Neuron (in vitro differentiated cells): ENCODE measurements around the gene DUS2.
"Not testable (repeated sequence)": the region's sequence is repeated elsewhere in the genome, so short reads cannot be mapped to it uniquely, and the experiment has no call there.

Experiments used
- H2AFZ ChIP-seq: one replicate; pipeline ENCODE4 v1.6.1; 2013; ENCODE audit warnings: low read depth, mild to moderate bottlenecking, inconsistent platforms, low read length, moderate library complexity
- H3K27me3 ChIP-seq: one replicate; pipeline ENCODE4 v1.6.1; 2013; ENCODE audit warnings: low read length; ENCODE audit not compliant: insufficient read depth
- H3K36me3 ChIP-seq: one replicate; pipeline ENCODE4 v1.6.1; 2013; ENCODE audit warnings: low read length; ENCODE audit not compliant: insufficient read depth
- H3K4me1 ChIP-seq: one replicate; pipeline ENCODE4 v1.6.1; 2013; ENCODE audit warnings: low read length; ENCODE audit not compliant: insufficient read depth
- H3K4me3 ChIP-seq: 2 replicates; pipeline ENCODE4 v1.5.1; 2013; ENCODE audit warnings: mild to moderate bottlenecking, low read length, moderate library complexity
- H3K9me3 ChIP-seq: one replicate; pipeline ENCODE4 v1.6.1; 2013; ENCODE audit warnings: low read length

DUS2 gene

DNA sequence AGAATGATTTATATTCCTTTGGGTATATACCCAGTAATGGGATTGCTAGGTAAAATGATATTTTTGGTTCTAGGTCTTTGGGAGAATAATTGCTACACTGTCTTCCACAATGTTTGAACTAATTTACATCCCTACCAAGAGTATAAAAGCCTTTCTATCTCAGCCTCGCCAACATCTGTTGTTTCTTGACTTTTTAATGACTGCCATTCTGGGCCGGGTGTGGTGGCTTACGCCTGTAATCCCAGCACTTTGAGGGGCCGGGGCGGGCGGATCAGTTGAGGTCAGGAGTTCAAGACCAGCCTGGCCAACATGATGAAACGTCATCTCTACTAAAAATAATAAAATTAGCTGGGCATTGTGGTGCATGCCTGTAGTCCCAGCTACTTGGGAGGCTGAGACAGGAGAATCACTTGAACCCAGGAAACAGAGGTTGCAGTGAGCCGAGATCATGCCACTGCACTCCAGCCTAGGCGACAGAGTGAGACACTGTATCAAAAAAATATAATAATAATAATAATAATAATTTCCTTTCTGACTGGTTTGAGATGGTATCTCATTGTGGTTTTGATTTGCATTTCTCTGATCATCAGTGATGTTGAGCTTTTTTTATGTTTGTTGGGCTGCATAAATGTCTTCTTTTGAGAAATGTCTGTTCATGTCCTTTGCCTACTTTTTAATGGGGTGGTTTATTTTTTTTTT is 84.3 kb downstream of the DUS2 start:
- not testable (repeated sequence) for H3K36me3 ChIP-seq, H3K9me3 ChIP-seq

DNA sequence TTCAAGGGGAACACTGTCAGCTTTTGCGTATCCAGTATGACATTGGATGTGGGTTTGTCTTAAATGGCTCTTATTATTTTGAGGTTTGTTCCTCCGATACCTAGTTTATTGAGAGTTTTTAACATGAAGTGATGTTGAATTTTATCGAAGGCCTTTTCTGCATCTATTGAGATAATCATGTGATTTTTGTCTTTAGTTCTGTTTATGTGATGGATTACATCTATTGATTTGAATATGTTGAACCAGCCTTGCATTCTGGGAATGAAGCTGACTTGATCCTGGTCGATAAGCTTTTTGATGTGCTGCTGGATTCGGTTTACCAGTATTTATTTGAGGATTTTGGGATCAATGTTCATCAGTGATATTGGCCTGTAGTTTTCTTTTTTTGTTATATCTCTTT is 86.1 kb downstream of the DUS2 start:
- H3K4me3 ChIP-seq, H3K27me3 ChIP-seq, H2AFZ ChIP-seq, H3K4me1 ChIP-seq, H3K36me3 ChIP-seq: not testable (repeated sequence)
- H3K9me3 ChIP-seq = peaks cover 15% of the 10 kb centered on the region

More for the DNA sequence above, 84.3 kb downstream of the DUS2 start:
- H3K4me3 ChIP-seq, H3K27me3 ChIP-seq, H3K4me1 ChIP-seq, H2AFZ ChIP-seq: not testable (repeated sequence)

DNA sequence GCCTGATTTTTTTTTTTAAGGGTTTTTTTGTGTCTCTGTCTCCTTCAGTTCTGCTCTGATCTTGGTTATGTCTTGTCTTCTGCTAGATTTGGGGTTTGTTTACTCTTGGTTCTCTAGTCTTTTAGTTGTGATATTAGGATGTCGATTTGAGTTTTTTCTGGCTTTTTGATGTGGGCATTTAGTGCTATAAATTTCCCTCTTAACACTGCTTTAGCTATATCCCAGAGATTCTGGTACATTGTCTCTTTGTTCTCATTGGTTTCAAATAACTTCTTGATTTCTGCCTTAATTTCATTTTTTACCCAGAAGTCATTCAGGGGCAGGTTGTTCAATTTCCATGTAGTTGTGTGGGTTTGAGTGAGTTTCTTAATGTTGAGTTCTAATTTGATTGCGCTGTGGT is 87.5 kb downstream of the DUS2 start:
- not testable (repeated sequence) for H2AFZ ChIP-seq, H3K36me3 ChIP-seq, H3K27me3 ChIP-seq, H3K4me3 ChIP-seq, H3K4me1 ChIP-seq
- peaks cover 15% of the 10 kb centered on the region for H3K9me3 ChIP-seq

DNA sequence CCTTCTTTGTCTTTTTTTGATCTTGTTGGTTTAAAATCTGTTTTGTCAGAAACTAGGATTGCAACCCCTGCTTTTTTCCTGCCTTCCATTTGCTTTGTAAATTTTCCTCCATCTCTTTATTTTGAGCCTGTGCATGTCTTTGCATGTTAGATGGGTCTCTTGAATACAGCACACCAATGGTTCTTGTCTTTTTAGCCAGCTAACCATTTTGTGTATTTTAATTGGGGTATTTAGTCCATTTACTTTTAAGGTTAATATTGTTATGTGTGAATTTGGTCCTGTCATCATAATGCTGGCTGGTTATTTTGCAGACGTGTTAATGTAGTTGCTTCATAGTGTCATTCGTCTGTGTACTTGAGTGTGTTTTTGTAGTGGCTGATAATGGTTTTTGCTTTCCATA is 88.3 kb downstream of the DUS2 start:
- Histone ChIP-seq H3K4me3 (no peak overlapping the region), H3K36me3 (no peaks in the 10 kb centered on the region), H3K27me3 (no peaks in the 10 kb centered on the region), H3K9me3 (peaks cover 15% of the 10 kb centered on the region), H3K4me1 (no peaks in the 10 kb centered on the region), H2AFZ (no peak overlapping the region)

DNA sequence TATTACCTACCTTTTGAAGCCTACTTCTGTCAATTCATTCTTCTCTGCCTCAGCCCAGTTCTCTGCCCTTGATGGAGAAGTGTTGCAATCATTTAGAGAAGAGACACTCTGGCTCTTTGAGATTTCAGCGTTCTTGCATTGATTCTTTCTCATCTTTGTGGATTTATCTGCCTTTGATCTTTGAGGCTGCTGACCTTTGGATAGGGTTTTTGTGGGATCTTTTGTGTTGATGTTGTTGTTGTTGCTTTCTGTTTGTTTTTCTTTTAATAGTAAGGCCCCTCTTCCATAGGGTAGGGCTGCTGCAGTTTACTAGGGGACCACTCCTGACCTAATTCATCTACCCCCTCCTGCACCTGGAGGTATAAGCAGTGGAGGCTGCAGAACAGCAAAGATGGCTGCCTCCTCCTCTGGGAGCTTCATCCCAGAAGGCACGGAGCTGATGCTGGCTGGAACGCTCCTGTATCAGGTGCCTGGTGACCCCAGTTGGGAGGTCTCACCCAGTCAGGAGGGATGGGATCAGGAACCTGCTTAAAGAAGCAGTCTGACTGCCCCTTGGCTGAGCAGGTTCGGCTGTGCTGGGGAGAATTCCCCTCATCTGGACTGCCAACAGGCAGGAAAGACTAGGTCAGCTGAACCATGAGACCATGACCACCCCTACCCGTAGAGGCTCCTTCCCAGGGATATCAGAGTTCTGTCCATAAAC is 90.1 kb downstream of the DUS2 start:
- Histone ChIP-seq H2AFZ (no peak overlapping the region), H3K4me3 (no peak overlapping the region), H3K27me3 (no peaks in the 10 kb centered on the region), H3K36me3 (no peaks in the 10 kb centered on the region), H3K4me1 (no peaks in the 10 kb centered on the region), H3K9me3 (peaks cover 15% of the 10 kb centered on the region)

DNA sequence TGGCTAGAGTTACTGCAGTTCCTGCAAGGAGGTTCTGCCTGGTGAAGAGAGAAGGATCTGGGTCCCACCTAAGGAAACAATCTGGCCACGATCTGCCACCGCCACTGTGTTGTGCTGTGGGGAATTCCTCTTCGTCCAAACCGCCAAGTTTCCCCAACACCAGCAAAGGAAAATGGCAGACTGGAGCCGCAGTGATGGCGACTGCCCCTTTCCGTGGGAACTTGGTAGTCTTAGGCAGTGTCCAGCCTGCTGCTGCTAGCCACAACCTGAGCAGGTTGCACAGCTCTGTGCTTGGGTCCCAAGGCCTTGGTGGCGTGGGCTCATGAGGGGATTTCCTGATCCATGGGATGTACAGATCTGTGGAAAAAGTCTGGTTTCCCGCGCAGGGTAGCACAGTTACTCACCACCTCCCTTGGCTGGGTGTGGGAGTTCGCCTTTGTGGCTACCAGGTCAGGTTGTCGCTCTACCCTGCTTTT is 90.7 kb downstream of the DUS2 start:
- Histone ChIP-seq H2AFZ (no peak overlapping the region), H3K36me3 (no peaks in the 10 kb centered on the region), H3K27me3 (no peaks in the 10 kb centered on the region), H3K4me1 (no peaks in the 10 kb centered on the region), H3K9me3 (peaks cover 15% of the 10 kb centered on the region), H3K4me3 (no peak overlapping the region)

DNA sequence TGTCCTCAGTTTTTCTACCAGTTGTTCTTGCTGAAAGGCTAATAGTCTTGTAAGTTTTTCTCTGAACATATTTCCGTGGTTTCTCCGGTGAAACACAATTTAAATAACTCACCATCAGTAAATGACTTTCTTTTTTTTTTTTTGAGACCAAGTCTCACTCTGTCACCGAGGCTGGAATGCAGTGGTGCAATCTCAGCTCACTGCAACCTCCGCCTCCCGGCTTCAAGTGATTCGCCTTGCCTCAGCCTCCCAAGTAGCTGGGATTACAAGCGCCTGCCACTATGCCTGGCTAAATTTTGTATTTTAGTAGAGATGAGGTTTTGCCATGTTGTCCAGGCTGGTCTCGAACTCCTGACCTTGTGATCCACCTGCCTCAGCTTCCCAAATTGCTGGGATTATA is 91.9 kb downstream of the DUS2 start:
- not testable (repeated sequence) for H3K4me3 ChIP-seq, H3K4me1 ChIP-seq, H2AFZ ChIP-seq, H3K27me3 ChIP-seq, H3K36me3 ChIP-seq
- peaks cover 15% of the 10 kb centered on the region for H3K9me3 ChIP-seq

DNA sequence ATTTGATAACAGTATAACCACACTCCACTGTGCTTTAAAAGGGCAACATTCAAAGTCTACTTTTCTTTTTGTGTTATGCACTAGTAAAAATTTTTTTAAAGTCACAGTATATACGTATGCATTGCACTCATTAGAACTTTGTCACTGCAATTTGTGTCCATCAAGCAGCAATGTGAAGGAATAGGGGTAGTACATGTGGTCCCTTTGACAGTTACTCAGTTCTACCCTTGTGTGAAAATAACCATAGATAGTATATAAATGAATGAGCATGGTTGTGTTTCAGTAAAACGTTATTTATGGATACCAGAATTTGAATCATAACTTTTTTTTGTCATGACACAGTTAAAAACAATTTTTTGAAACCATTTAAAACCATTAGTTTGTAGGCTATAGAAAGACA is 92.8 kb downstream of the DUS2 start:
- H3K27me3 ChIP-seq = no peaks in the 10 kb centered on the region
- no peak overlapping the region for H2AFZ ChIP-seq
- peaks cover 15% of the 10 kb centered on the region for H3K9me3 ChIP-seq
- H3K4me3 ChIP-seq = no peak overlapping the region
- no peaks in the 10 kb centered on the region for H3K4me1 ChIP-seq
- peaks cover 2% of the 10 kb centered on the region for H3K36me3 ChIP-seq

DNA sequence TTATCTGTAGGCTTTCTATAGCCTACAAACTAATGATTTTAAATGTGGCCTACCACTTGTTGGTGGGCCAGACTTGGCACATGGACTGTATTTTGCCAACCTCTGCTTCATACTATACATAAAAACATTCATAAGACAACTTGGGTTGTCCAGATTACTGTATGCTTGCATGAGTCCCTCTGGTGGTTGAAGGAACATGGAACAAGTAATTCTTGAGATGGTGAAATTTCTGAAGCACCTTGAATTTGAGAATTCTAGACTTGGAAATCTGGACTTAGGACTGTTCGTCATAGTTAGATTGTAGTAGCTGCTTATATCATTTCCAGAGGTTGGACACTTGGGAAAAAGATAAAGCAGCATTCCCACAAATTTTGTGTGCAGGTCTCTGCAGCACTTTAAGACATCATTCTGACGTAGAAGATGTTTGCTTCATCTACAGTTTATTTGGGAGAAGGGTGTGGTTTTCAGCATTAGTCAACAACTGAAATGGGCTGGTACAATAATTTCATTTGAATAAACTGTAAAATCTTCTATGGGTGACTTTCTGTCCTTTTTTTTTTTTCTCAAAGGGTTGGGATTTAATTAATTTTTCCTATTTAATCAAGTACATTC is 93.3 kb downstream of the DUS2 start:
- Histone ChIP-seq H3K9me3 (peaks cover 15% of the 10 kb centered on the region), H2AFZ (no peak overlapping the region), H3K27me3 (no peaks in the 10 kb centered on the region), H3K4me1 (no peaks in the 10 kb centered on the region), H3K36me3 (peaks cover 2% of the 10 kb centered on the region), H3K4me3 (no peak overlapping the region)

DNA sequence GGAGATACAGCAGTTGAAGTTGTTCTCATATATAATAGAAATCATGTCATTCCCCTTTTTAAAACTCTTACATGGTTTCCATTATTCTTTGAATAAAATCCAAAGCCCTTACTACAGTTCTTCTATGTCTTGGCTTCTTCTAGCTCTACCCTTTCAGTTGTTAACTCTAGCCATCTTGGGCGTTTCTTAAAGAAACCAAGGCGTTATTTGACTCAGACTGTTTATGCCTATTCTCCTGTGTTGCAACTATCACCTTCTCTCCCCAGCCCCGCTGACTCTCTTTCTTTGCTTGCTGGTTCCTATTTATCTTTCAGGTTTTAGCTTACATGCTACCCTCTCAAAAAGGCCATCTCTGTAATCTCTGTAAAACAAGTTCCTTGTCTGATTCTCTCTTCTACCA is 94.8 kb downstream of the DUS2 start:
- H2AFZ ChIP-seq = no peak overlapping the region
- no peaks in the 10 kb centered on the region for H3K4me1 ChIP-seq
- peaks cover 2% of the 10 kb centered on the region for H3K36me3 ChIP-seq
- no peaks in the 10 kb centered on the region for H3K27me3 ChIP-seq
- peaks cover 9% of the 10 kb centered on the region for H3K9me3 ChIP-seq
- no peak overlapping the region for H3K4me3 ChIP-seq

DNA sequence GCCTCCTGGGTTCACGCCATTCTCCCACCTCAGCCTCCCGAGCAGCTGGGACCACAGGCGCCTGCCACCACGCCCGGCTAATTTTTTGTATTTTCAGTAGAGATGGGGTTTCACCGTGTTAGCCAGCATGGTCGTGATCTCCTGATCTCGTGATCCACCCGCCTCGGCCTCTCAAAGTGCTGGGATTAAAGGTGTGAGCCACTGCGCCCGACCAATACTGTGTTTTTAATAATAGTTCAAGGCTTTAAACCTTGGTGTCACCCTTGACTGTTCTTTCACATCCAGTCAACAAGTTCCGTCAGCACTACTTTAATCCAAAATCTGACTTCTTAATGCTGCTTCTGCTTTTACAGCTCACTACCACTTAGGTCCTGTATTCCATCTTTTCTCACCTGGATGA is 95.9 kb downstream of the DUS2 start:
- H3K27me3 ChIP-seq, H3K9me3 ChIP-seq: not testable (repeated sequence)

DNA sequence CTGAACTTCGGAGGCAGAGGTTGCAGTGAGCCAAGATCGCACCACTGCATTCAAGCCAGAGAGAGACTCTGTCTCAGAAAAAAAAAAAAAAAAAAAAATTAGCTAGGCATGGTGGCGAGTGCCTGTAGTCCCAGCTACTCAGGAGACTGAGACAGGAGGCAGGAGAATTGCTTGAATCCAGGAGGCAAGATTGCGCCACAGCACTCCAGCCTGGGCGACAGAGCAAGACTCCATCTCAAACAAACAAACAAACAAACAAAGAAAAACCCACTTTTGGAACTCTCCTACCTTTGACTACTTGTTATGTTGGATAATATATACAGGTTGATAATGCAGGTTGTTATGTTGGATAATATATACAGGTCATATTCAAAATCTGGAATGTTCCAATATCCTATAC is 97.4 kb downstream of the DUS2 start:
- not testable (repeated sequence) for H3K36me3 ChIP-seq, H2AFZ ChIP-seq, H3K9me3 ChIP-seq, H3K4me3 ChIP-seq, H3K4me1 ChIP-seq, H3K27me3 ChIP-seq

More for the DNA sequence above, 95.9 kb downstream of the DUS2 start:
- not testable (repeated sequence) for H3K4me3 ChIP-seq, H2AFZ ChIP-seq, H3K36me3 ChIP-seq, H3K4me1 ChIP-seq

DNA sequence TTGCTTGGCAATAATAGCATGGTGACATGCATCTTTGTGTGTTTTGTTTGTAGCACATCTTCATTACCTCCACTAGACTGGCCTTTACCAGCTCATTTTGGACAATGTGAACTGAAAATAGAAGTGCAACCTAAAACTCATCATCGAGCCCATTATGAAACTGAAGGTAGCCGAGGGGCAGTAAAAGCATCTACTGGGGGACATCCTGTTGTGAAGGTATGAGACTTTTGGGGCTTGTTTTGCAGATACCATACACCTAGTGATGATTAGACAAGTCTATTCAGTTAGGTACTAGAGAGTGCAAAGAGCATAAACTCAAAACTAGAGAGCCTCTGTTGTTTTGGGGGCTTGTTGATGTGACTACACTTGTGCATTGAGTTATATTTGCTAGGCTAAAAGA is 103.3 kb downstream of the DUS2 start:
- Histone ChIP-seq H3K4me3 (no peak overlapping the region), H3K9me3 (no peaks in the 10 kb centered on the region), H3K36me3 (peaks cover 6% of the 10 kb centered on the region)

More for the DNA sequence above, 103.3 kb downstream of the DUS2 start:
- H3K4me1 ChIP-seq = no peaks in the 10 kb centered on the region
- no peak overlapping the region for H2AFZ ChIP-seq
- H3K27me3 ChIP-seq = no peaks in the 10 kb centered on the region
